ENCODE data around the gene CYP2C19.
A peak's percentile ranks its signal among the peaks of the same experiment; 100 is the strongest.
"Not testable (repeated sequence)": the region's sequence is repeated elsewhere in the genome, so short reads cannot be mapped to it uniquely, and the experiment has no call there.

Gene CYP2C19

DNA sequence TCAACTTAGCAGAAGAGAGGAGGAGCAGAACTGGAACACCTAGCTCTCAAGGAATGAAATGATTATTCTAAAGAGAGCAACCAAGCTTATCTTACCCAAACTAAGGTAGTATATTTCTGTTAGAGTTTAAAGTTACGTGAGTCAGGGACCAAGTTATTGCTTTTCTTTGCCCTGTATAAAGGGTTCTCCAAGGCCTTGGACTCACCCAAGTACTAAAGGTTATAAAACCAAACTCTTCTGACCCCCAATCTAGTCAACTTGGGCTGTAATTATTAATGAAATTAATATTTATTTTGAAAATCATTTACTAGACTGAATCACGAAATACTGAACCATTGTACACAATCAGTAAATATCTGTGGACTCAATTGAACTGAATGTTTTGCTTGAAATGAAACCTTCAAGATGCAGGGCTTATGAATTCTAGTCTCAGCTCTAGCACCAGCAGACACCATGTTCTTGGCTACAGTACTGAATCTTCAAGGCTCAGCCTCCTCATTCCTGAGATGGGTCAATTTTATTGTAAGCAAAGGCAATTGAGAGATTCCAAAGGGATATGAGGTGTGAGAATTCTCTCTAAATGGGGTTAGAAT is 1.8 kb upstream of the CYP2C19 start:
- TF ChIP-seq, protein P1, sequence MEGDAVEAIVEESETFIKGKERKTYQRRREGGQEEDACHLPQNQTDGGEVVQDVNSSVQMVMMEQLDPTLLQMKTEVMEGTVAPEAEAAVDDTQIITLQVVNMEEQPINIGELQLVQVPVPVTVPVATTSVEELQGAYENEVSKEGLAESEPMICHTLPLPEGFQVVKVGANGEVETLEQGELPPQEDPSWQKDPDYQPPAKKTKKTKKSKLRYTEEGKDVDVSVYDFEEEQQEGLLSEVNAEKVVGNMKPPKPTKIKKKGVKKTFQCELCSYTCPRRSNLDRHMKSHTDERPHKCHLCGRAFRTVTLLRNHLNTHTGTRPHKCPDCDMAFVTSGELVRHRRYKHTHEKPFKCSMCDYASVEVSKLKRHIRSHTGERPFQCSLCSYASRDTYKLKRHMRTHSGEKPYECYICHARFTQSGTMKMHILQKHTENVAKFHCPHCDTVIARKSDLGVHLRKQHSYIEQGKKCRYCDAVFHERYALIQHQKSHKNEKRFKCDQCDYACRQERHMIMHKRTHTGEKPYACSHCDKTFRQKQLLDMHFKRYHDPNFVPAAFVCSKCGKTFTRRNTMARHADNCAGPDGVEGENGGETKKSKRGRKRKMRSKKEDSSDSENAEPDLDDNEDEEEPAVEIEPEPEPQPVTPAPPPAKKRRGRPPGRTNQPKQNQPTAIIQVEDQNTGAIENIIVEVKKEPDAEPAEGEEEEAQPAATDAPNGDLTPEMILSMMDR (IDR thresholded peaks at IDR 0.05; ENCODE audit: insufficient read depth, low read depth, low read length, missing control alignments), result no peak
- DNase-seq (ENCODE audit: low read depth), result no peak
- no peak overlapping the region for H3K4me3 ChIP-seq (ENCODE audit: low read length)

DNA sequence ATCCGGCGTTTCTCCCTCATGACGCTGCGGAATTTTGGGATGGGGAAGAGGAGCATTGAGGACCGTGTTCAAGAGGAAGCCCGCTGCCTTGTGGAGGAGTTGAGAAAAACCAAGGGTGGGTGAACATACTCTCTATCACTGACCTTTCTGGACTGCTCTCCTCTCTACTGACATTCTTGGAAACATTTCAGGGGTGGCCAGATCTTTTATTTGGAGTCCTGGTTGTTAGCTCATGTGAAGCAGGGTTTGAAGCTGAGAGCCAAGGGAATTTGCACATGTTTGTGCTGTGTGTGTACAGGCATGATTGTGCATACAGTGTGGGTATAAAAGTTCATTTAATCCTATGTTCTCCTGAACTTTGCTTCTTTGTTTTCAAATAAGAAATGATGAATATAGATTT is 12.9 kb downstream of the CYP2C19 start:
- H3K4me3 ChIP-seq (ENCODE audit: low read length); DNase-seq (ENCODE audit: low read depth): not testable (repeated sequence)

DNA sequence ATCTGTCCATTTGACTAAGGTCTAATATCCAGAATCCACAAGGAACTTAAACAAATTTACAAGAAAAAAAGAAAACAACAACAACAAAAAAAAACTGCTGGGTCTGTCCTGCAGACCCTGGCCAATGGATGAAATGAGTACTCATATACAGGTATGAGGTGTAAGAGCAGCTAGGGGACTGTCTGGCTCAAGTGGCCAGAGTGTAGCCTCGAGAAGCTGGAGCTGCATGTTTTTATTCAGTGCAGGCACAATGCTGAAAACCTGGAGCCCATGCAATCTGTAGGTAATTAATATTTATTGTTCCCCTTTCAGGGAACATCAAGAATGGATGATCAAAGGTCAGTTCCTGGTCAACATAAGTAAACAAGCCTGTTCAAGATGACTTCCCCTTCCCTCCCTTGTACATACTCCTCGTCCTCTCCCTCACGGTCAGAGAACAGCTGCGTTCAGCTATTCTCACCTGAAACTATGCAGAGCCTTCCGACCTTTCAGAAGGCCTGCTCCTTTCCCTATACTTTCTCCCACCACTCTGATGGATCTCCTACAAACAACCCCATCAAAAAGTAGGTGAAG is 15.5 kb downstream of the CYP2C19 start:
- no peak for DNase-seq (ENCODE audit: low read depth)
- H3K4me3 ChIP-seq (ENCODE audit: low read length), result no peak overlapping the region
- TF ChIP-seq, protein P1 (IDR thresholded peaks at IDR 0.05; ENCODE audit: insufficient read depth, low read depth, low read length, missing control alignments), result no peak

DNA sequence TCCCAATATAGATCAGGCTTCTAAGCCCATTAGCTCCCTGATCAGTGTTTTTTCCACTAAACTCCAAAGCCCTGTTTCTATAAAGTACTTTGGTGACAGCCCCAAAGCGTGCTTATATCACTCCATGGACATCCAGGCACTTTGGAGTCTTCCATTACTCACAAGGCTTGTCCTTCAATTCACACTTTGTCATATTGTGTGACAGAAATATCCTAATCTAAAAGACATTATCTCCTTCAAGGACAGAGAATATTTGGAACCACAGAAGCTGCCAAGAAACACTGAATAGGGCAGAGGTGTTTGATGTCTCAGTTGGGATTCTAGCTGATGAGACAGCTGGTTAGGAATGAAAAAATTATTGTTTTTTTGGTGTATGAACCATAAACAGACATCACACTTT is 18.4 kb downstream of the CYP2C19 start:
- DNase-seq (ENCODE audit: low read depth), result no peak
- H3K4me3 ChIP-seq (ENCODE audit: low read length), result no peak overlapping the region
- TF ChIP-seq, protein P1 (IDR thresholded peaks at IDR 0.05; ENCODE audit: insufficient read depth, low read depth, low read length, missing control alignments), result no peak

DNA sequence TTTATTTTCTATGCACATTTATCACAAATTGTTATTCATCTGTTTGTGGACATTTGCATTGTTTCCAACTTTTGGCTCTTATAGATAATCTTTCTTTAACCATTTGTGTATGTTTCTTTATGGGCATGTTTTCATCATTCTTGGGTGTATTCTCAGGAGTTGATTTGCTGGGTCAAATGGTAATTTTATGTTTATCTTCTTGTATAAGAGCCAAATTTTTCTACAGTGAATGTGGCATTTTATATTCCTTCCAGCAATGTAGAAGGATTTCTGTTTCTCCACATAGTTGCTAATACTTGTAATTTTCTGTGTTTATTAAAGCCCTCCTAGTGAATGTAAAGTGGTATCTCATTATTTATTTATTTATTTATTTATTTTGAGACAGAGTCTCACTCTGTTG is 21.8 kb downstream of the CYP2C19 start:
- DNase-seq (ENCODE audit: low read depth), result no peak
- TF ChIP-seq, protein P1 (IDR thresholded peaks at IDR 0.05; ENCODE audit: insufficient read depth, low read depth, low read length, missing control alignments), result no peak
- H3K4me3 ChIP-seq (ENCODE audit: low read length), result no peak overlapping the region

DNA sequence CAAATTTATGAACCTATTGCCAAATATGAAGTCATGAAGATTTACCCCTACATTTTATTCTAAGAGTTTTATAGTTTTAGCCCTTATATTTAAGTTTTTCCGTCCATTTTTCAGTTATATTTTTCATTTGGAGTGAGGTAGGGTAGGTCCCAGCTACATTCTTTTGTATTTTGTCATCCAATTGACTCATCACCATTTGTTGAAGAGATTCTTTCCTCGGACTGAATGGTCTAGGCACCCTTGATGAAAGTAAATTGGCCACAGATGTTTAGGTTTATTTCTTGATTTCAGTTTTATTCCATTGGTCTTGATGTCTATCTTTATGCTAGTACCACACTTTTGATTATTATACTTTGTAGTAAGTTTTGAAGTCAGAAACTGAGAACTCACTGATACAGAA is 22.7 kb downstream of the CYP2C19 start:
- DNase-seq (ENCODE audit: low read depth), result peak; percentile 2
- TF ChIP-seq, protein P1 (IDR thresholded peaks at IDR 0.05; ENCODE audit: insufficient read depth, low read depth, low read length, missing control alignments), result no peak
- H3K4me3 ChIP-seq (ENCODE audit: low read length), result no peak overlapping the region

DNA sequence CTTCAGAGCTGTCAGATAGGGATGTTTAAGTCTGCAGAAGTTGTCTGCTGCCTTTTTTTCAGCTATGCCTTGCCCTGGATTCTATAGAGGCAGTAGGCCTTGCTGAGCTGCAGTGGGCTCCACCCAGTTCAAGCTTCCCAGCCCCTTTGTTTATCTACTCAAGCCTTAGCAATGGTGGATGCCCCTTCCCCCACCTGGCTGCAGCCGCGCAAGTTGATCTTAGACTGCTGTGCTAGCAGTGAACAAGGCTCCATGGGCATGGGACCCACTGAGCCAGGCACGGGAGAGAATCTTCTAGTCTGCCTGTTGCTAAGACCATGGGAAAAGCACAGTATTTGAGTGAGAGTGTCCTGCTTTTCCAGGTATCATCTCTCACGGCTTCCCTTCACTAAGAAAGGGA is 38.1 kb downstream of the CYP2C19 start:
- DNase-seq (ENCODE audit: low read depth); H3K4me3 ChIP-seq (ENCODE audit: low read length): not testable (repeated sequence)

DNA sequence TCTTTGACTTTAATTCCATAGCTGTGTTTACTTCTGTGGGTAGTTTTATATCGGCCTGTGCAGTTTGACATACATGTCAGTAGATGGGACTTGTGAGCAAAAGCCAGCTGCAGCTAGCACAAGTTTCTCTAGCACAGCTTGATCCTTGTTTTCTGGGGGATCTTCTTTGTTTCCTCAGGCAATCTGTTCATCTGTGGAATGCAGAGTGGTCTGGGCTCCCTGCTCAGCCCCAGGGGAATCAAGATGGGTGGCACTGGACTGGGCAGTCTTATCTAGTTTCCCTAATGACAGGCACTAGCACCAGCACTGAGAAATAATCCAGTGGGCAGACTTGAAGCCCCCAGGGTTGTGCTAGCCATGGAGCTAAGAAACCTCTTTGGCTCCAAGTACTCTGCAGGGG is 40.8 kb downstream of the CYP2C19 start:
- TF ChIP-seq, protein P1 (IDR thresholded peaks at IDR 0.05; ENCODE audit: insufficient read depth, low read depth, low read length, missing control alignments), result no peak
- no peak for DNase-seq (ENCODE audit: low read depth)
- no peak overlapping the region for H3K4me3 ChIP-seq (ENCODE audit: low read length)

DNA sequence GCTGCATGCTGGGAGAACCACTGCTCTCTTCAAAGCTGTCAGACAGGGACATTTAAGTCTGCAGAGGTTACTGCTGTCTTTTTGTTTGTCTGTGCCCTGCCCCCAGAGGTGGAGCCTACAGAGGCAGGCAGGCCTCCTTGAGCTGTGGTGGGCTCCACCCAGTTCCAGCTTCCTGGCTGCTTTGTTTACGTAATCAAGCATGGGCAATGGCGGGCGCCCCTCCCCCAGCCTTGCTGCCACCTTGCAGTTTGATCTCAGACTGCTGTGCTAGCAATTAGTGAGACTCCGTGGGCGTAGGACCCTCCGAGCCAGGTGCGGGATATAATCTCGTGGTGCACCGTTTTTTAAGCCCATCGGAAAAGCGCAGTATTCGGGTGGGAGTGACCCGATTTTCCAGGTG is 67.5 kb downstream of the CYP2C19 start:
- not testable (repeated sequence) for H3K4me3 ChIP-seq (ENCODE audit: low read length); DNase-seq (ENCODE audit: low read depth)

All from epithelial cell of esophagus (primary cell).